GM12878 (cell line): ENCODE data around the gene CDH1. TPM values are rescaled to one million over a fixed set of nuclear protein-coding genes. Genes with fewer than 3 reads are reported as not detected.

Experiments
- ATAC-seq: fragments of 200-7000 bp; cut with Tn5 transposase; 3 replicates; pipeline ENCODE4 v1.9.1; 2020; ENCODE audit warnings: mild to moderate bottlenecking, moderate library complexity
- BruUV-seq: library from RNA; stranded (reverse); fragments of 400-500 nt; replicated peaks from 2 replicates; lab custom pipeline; 2021; lab: Mats Ljungman, UMichigan
- CTCF ChIA-PET: fragments of 300-600 bp; sonication (Branson Sonifier 250); formaldehyde crosslinking; extraction: SDS; loops from one replicate; lab custom pipeline; 2021; ENCODE audit warnings: inconsistent platforms; lab: Yijun Ruan, JAX
- POLR2A ChIA-PET: fragments of 350-600 bp; formaldehyde crosslinking; extraction: SDS; loops from one replicate; lab custom pipeline; 2021; ENCODE audit warnings: inconsistent platforms; lab: Charles Lee
- RAD21 ChIA-PET: fragments of 300-600 bp; sonication (Branson Sonifier 250); formaldehyde crosslinking; loops from one replicate; lab custom pipeline; 2023; ENCODE audit warnings: antibody characterized with exemption; ENCODE audit not compliant: unreplicated experiment; lab: Charles Lee
- SMC1A ChIA-PET: fragments of 300-600 bp; sonication (Branson Sonifier 250); formaldehyde crosslinking; loops from one replicate; lab custom pipeline; 2023; ENCODE audit not compliant: unreplicated experiment, uncharacterized antibody; lab: Charles Lee
- DNase-seq: peaks from one replicate; pipeline ENCODE4 v3.0.0-alpha.2; 2011; ENCODE audit warnings: low read depth, low spot score
- FAIRE-seq: peaks from 3 replicates; lab custom pipeline; 2011; peaks lifted over from hg19 to GRCh38; lab: Jason Lieb, UNC
- H2AFZ ChIP-seq: 2 replicates; pipeline ENCODE4 v1.6.0; 2011; ENCODE audit warnings: low read depth, low read length, control low read depth; ENCODE audit not compliant: control insufficient read depth
- H3K27ac ChIP-seq: 2 replicates; pipeline ENCODE4 v1.5.1; 2011; ENCODE audit warnings: control low read depth; ENCODE audit not compliant: control insufficient read depth, insufficient read depth
- H3K27me3 ChIP-seq, 2 experiments: replicated peaks in 1 of 2; 2 replicates each; pipeline versions ENCODE4 v1.6.0 to v1.6.1; 2011; ENCODE audit warnings: low read length in 1 of 2; ENCODE audit not compliant: control insufficient read depth in 2 of 2, insufficient read depth in 2 of 2
- H3K36me3 ChIP-seq, 2 experiments: 2 replicates each; pipeline ENCODE4 v1.5.1; 2011; ENCODE audit warnings: low read length in 1 of 2; ENCODE audit not compliant: control insufficient read depth in 2 of 2, insufficient read depth in 2 of 2
- H3K4me1 ChIP-seq: 2 replicates; pipeline ENCODE4 v1.6.1; 2011; ENCODE audit warnings: mild to moderate bottlenecking, low read length, moderate library complexity, mixed read lengths; ENCODE audit not compliant: control insufficient read depth, insufficient read depth
- H3K4me2 ChIP-seq: 2 replicates; pipeline ENCODE4 v1.6.0; 2011; ENCODE audit warnings: control low read depth; ENCODE audit not compliant: control insufficient read depth, insufficient read depth
- H3K4me3 ChIP-seq: fragments of 200-600 bp; sonication (generic); 2 replicates; pipeline ENCODE4 v1.5.1; 2016
- H3K79me2 ChIP-seq: 2 replicates; pipeline ENCODE4 v1.6.0; 2011; ENCODE audit warnings: low read length; ENCODE audit not compliant: control insufficient read depth, insufficient read depth
- H3K9ac ChIP-seq: 2 replicates; pipeline ENCODE4 v1.8.0; 2011; ENCODE audit warnings: low read length, control low read depth, mixed read lengths; ENCODE audit not compliant: control insufficient read depth, insufficient read depth
- H3K9me3 ChIP-seq: replicated peaks from 3 replicates; pipeline ENCODE4 v1.5.1; 2011; ENCODE audit warnings: mild to moderate bottlenecking, low read length; ENCODE audit not compliant: control insufficient read depth, insufficient read depth
- H4K20me1 ChIP-seq: 2 replicates; pipeline ENCODE4 v1.6.0; 2011; ENCODE audit not compliant: control insufficient read depth, insufficient read depth
- GABPA ChIP-seq: IDR thresholded peaks from 2 replicates; pipeline ENCODE4 v1.6.1; 2014; ENCODE audit warnings: antibody characterized with exemption, low read depth, mild to moderate bottlenecking, inconsistent platforms
- KAT2A ChIP-seq: conservative IDR thresholded peaks from 2 replicates; pipeline ENCODE4 v1.6.1; 2011; ENCODE audit warnings: low read depth, low read length; ENCODE audit not compliant: control insufficient read depth
- NFIC ChIP-seq: IDR thresholded peaks from 2 replicates; pipeline ENCODE4 v1.6.1; 2012; ENCODE audit warnings: low read depth, mild to moderate bottlenecking, inconsistent platforms, low read length, moderate library complexity
- NFYB ChIP-seq: IDR thresholded peaks from 2 replicates; pipeline ENCODE4 v1.6.1; 2011; ENCODE audit warnings: low read depth, mild to moderate bottlenecking, low read length, improper control_type of control experiment, moderate library complexity; ENCODE audit not compliant: insufficient read depth
- NR2C2 ChIP-seq: IDR thresholded peaks from 2 replicates; pipeline ENCODE4 v1.6.1; 2011; ENCODE audit warnings: borderline replicate concordance, low read depth; ENCODE audit not compliant: control insufficient read depth, insufficient read length
- RAD51 ChIP-seq: fragments of 450-650 bp; IDR thresholded peaks from 2 replicates; pipeline ENCODE4 v1.6.1; 2016; ENCODE audit warnings: moderate library complexity, mild to moderate bottlenecking, inconsistent platforms
- RB1 ChIP-seq: fragments of 450-650 bp; formaldehyde crosslinking; IDR thresholded peaks from 2 replicates; pipeline ENCODE4 v1.6.1; 2017; ENCODE audit warnings: mild to moderate bottlenecking, borderline replicate concordance
- SIN3A ChIP-seq: IDR thresholded peaks from 2 replicates; pipeline ENCODE4 v1.6.1; 2012; ENCODE audit warnings: low read depth, low read length, improper control_type of control experiment
- SMARCA5 ChIP-seq: fragments of 450-650 bp; IDR thresholded peaks from 2 replicates; pipeline ENCODE4 v1.6.1; 2017; ENCODE audit warnings: mild to moderate bottlenecking
- TCF3 ChIP-seq: IDR thresholded peaks from 2 replicates; pipeline ENCODE4 v1.6.1; 2012; ENCODE audit warnings: low read depth, mild to moderate bottlenecking, low read length, borderline replicate concordance; ENCODE audit not compliant: insufficient read depth
- YBX1 ChIP-seq: fragments of 450-650 bp; IDR thresholded peaks from 2 replicates; pipeline ENCODE4 v1.6.1; 2016; ENCODE audit warnings: antibody characterized with exemption
- ZBTB4 ChIP-seq: fragments of 450-650 bp; formaldehyde crosslinking; IDR thresholded peaks from 2 replicates; pipeline ENCODE4 v1.4.0; 2022; ENCODE audit warnings: mild to moderate bottlenecking, moderate library complexity
- ZNF274 ChIP-seq: IDR thresholded peaks from one replicate; pipeline ENCODE4 v1.8.0; 2011; ENCODE audit not compliant: insufficient read length, insufficient read depth
- WGBS: methylation state at CpG from one replicate; pipeline ENCODE4 v1.1.6; 2016; ENCODE audit warnings: low lambda C conversion rate; ENCODE audit not compliant: insufficient replicate concordance, insufficient coverage; ENCODE audit errors: missing lambda C conversion rate; 5-methylcytosine and 5-hydroxymethylcytosine counted together
- in situ Hi-C: fragments of 300-500 bp; cut with MboI; formaldehyde crosslinking; loops from 9 replicates; pipeline ENCODE4 v1.14.3; 2018; ENCODE audit warnings: mixed read lengths
- intact Hi-C: fragments of 100-400 bp; cut with micrococcal nuclease; formaldehyde crosslinking; loops from one replicate; pipeline ENCODE4 v1.14.2; 2022; ENCODE audit not compliant: unreplicated experiment
- polyA plus RNA-seq, 11 experiments: library from polyadenylated mRNA; depleted of rRNA in 4 of 11; unstranded in 6 of 11; stranded (reverse) in 5 of 11; fragments of >200 nt; fragmentation: Nextera tagmentation in 4 of 11; fragmentation: Illumina TruSeq in 1 of 11; extraction: Ambion mirVana in 4 of 11; extraction: Trizol in 1 of 11; gene quantifications; 1 replicate in 1 of 11; 2 replicates in 10 of 11; pipeline versions ENCODE4 v1.2.1 to v1.2.3, GENCODE V29; 2011 to 2016; ENCODE audit warnings: inconsistent platforms in 2 of 11, missing spikeins in 2 of 11, low read depth in 1 of 11
- total RNA-seq, 4 experiments: library from RNA; depleted of rRNA in 3 of 4; stranded (reverse); fragments of >200 nt in 3 of 4; fragmentation: Illumina TruSeq in 1 of 4; extraction: Trizol in 1 of 4; gene quantifications; 2 replicates each; pipeline versions ENCODE4 v1.2.1 to v1.2.3, GENCODE V29; 2013 to 2021
- TF ChIP-seq, protein P1 (sequence below): IDR thresholded peaks from 2 replicates; pipeline ENCODE4 v1.6.1; 2011; ENCODE audit warnings: borderline replicate concordance, low read depth, mild to moderate bottlenecking, moderate library complexity, mixed read lengths, low read length; ENCODE audit not compliant: insufficient read depth; ENCODE audit errors: extremely low read length

Gene CDH1
- total and polyA plus RNA-seq, 10 of the 15 experiments (the other 5 are each of a cell fraction or from before 2014, with no cell fraction given): 2.2 to 30.6 (median 17.7) TPM

DNA sequence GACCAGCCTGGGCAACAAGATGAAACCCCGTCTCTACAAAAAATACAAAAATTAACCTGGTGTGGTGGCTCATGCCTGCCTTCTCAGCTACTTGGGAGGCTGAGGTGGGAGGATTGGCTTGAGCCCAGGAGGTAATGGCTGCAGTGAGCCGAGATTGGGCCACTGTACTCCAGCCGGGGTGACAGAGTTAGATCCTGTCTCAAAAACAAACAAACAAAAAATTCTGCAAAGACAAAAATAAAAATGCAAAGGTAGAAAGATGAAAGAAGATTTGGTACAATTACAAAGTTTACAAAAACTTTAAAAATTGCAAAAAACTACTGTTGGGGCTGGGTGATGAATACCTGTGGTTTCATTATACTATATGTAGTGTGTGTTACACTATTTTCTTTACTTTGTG lies 5.5 kb upstream of the CDH1 start:
- WGBS: 56% methylated on average over 3 of the region's 3 CpGs
- BruUV-seq: no TSS peak
- Histone ChIP-seq H3K27ac (no peak overlapping the region), H3K4me1 (no peaks in the 10 kb centered on the region), H3K36me3 (no peaks in the 10 kb centered on the region), H4K20me1 (no peaks in the 10 kb centered on the region), H3K9ac (no peak overlapping the region), H3K4me3 (no peak overlapping the region), H3K9me3 (no peaks in the 10 kb centered on the region), H3K79me2 (no peaks in the 10 kb centered on the region), H3K4me2 (no peak overlapping the region), H2AFZ (no peak overlapping the region), H3K27me3 (no peaks in the 10 kb centered on the region)
- in situ Hi-C loops (no loop called here), intact Hi-C loops (no loop called here)
- ATAC-seq (no peak), DNase-seq (no peak), FAIRE-seq (no peak)
- no peak for TF ChIP-seq RAD51
- no peak for TF ChIP-seq SIN3A
- no peak for TF ChIP-seq RB1
- no peak for TF ChIP-seq NFYB
- TF ChIP-seq KAT2A: no peak
- no peak for TF ChIP-seq GABPA
- no peak for TF ChIP-seq NFIC
- no peak for TF ChIP-seq SMARCA5
- POLR2A ChIA-PET: no interaction called here
- RAD21 ChIA-PET: no interaction called here
- CTCF ChIA-PET: no interaction called here
- SMC1A ChIA-PET: interaction anchor here (0.9 kb wide), 1 partner anchor 20 kb away, joined by 3 read pairs; no protein-coding TSS in a partner anchor

DNA sequence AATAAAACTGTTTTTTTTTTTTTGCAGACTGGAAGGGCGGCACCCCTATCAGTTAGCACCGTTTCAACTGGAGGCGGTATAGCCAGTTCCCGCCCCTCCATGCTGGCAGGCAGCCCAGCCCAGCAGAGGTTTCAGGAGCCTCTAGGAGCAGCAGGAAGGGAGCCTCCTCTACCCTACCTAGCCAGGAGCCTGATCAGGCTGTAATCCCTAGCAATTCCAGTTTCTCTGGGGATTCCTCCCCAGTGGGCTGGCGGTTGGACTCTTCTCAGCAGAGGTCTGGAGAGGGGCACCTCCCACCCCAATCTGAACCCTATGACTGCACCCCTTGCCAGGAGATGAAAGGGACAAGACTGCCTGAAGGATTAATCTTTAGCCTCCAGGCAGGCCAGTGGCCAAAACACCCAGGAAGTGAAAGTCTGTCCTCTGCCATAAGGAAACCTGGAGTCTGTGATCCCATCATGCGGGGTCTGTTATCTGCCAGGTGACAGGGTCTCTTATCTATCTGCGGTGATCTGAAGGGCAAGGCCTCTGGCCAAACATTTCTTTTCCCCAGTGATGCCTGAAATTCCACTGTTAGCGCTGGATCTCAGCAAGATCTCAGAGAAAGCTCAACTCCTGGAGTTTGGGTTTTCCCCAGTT lies 4.9 kb upstream of the CDH1 start:
- ChIA-PET POLR2A (no interaction called here), SMC1A (interaction anchor here (0.9 kb wide), 1 partner anchor 21 kb away, joined by 3 read pairs; no protein-coding TSS in a partner anchor), RAD21 (interaction anchor here (0.6 kb wide), 1 partner anchor 67 kb away, joined by 4 read pairs; no protein-coding TSS in a partner anchor), CTCF (no interaction called here)
- Histone ChIP-seq H3K4me2 (no peak overlapping the region), H3K79me2 (no peaks in the 10 kb centered on the region), H3K36me3 (no peaks in the 10 kb centered on the region), H4K20me1 (no peaks in the 10 kb centered on the region), H2AFZ (no peak overlapping the region), H3K9ac (no peak overlapping the region), H3K27ac (no peak overlapping the region), H3K9me3 (no peaks in the 10 kb centered on the region; the same call in 2 of the 3 replicates), H3K4me1 (no peaks in the 10 kb centered on the region), H3K4me3 (no peak overlapping the region), H3K27me3 (no peaks in the 10 kb centered on the region; a peak in 1 of 4 replicates)
- ATAC-seq (peak; percentile 22), FAIRE-seq (no peak), DNase-seq (no peak)
- no TSS peak for BruUV-seq
- in situ Hi-C loops (no loop called here), intact Hi-C loops (no loop called here)
- WGBS: 76% methylated on average over 8 of the region's 8 CpGs
- TF ChIP-seq ZNF274: no peak
- no peak for TF ChIP-seq NFIC
- no peak for TF ChIP-seq NR2C2
- no peak for TF ChIP-seq ZBTB4 (CRISPR knock-in tag)
- TF ChIP-seq TCF3: no peak
- TF ChIP-seq, protein P1, sequence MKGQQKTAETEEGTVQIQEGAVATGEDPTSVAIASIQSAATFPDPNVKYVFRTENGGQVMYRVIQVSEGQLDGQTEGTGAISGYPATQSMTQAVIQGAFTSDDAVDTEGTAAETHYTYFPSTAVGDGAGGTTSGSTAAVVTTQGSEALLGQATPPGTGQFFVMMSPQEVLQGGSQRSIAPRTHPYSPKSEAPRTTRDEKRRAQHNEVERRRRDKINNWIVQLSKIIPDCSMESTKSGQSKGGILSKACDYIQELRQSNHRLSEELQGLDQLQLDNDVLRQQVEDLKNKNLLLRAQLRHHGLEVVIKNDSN: no peak
- TF ChIP-seq YBX1: no peak
